HG03520 (cell line): Measurements from ENCODE around the gene PDCD6IP.
"Not testable (repeated sequence)": the region's sequence is repeated elsewhere in the genome, so short reads cannot be mapped to it uniquely, and the experiment has no call there.

Experiments
- ATAC-seq: cut with Tn5 transposase; IDR thresholded peaks from one replicate; pipeline ENCODE4 v1.9.1; 2021; ENCODE audit warnings: mild to moderate bottlenecking, moderate library complexity; ENCODE audit not compliant: unreplicated experiment

The PDCD6IP gene

DNA sequence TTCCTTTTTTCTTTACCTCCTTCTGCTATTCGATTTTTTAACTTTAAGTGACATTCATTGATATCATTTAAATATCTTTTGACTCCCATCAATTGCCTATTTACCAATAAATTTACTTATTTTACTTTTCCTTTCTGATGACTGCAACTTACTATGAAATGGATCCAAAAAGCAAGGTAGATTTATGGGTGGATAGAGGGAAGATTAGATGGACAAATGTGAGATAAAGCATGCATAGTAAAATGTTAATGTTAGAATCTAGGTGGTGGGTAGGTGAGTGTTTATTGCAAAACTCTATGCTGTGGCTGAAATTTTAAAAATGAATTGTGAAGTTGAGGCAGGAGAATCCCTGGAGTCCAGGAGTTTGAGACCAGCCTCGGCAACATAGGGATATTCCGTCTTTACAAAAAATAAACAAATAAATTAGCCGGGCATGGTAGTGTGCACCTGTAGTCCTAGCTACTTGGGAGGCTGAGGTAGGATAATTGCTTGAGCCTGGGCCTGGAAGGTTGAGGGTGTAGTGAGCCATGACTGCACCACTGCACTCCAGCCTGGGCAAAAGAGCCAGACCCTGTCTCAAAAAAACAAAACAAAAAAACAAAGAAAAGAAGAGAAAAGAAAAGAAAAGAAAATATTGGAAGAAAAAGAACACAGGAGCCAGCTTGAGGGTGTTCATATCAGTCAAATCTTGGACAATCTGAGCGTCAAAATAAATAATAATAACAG, 6.1 kb upstream of the PDCD6IP start:
- no peak for ATAC-seq

- no peak for ATAC-seq
Observed at GRCh38 chr3:33795131-33795530, 3.3 kb upstream of the PDCD6IP start.

DNA sequence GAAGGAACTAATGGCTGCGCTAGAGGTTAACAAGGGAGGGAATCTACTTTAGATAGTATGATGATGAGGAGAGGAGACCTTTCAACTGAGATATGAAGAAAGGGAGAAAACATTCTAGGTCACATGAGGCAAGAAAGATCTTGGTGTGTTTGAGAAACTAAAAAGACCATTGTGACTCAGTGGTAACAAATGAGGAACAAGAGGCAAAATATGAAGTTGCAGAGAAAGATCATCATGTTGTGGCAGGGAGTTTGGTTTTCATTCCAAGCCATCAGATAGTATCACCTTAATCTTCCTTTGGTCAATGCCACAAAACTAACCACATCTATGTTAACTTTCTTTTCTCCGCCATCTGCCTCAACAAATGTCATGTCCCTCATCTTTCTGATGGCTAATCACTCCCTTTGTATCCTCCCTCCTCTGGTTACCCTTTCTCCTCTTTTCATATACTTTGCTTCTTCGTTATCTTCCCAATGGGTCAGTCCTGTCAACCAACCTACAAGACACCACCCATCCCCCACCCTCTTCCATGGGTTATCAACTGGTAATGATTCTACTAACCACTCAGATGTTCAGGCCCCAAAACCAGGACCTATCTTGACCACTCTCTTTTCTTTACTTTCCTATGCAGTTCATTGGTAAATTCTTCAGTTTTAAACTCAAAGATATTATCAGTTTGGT, 2.4 kb upstream of the PDCD6IP start:
- ATAC-seq = no peak

GRCh38 chr3:33798113-33798417, 365 bp upstream of the PDCD6IP start:
- ATAC-seq = peak; percentile 56

GRCh38 chr3:33799202-33799551, 747 bp downstream of the PDCD6IP start:
- ATAC-seq = no peak

- no peak for ATAC-seq
Observed at GRCh38 chr3:33803252-33803651, 4.8 kb downstream of the PDCD6IP start.

GRCh38 chr3:33803894-33804526, 5.6 kb downstream of the PDCD6IP start:
- no peak for ATAC-seq

DNA sequence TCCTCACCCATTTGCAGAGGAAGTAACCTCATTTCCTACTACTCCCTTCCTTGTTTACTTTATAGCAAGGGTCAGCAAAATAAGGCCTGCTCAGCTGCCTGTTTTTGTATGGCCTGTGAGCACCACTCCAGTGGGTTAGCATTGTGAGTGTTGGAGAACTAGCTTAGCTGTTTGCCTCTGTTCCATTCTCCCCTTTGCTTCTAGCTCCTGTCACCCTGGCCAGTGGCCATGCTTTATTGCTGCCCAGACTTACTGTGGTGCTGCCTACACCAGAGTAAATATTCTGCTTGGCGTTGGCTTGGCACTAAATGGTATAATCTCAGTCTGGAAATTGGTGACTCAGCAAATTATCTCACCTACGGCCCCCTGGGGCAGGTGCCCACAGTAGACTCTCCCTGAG, 8.8 kb downstream of the PDCD6IP start:
- ATAC-seq = no peak

- ATAC-seq = no peak
Observed at GRCh38 chr3:33808559-33808958, 10.1 kb downstream of the PDCD6IP start.

- no peak for ATAC-seq
Observed at GRCh38 chr3:33810545-33810944, 12.1 kb downstream of the PDCD6IP start.

DNA sequence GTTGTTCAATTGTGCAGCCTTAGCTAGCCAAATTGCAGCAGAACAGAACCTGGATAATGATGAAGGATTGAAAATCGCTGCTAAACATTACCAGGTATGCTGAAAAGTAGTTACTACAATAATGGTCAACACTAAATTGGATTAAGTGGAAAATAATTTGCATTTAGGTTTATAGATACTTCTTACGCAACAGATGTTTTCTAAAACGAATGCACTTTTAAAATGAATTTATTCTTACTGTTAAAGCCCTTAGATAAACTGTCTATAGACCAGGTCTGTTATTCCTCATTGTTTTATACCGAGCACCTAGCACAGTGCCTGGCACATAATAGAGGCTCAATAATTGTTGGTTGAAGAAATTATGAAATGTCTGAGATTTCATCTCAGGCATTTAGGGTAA, 23.6 kb downstream of the PDCD6IP start:
- no peak for ATAC-seq

DNA sequence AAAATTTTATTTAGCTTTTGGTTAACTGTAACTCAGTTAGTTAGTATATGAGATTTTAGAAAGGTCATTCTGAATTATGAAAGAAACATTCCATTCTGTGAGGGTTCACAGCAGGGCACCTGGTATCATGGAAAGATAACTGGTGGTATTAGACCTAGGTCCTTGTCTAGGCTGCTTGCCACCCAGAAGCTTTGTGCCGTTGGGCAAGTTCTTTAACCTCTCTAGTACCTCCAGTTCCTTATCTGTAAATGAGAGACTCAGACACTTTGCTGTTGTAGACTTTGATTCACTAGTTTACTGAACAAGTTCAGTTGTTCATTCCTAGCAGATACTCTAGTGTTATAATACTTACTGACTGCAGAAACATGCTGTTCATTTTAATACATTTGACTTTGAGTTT, 25.4 kb downstream of the PDCD6IP start:
- ATAC-seq = no peak

DNA sequence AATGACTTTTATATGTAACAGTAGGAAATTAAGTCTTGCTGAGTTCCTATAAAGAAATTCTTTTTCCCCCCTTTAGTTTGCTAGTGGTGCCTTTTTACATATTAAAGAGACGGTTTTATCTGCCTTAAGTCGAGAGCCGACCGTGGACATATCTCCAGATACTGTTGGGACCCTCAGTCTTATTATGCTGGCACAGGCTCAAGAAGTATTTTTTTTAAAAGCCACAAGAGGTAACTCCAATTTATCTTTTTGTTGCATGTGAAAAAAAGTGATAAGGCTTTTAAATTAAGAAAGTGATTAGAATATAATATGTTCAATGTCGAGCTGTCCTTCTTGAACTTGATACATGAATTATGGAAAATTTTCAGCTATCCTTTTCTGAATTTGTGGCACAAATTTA, 26.7 kb downstream of the PDCD6IP start:
- ATAC-seq = no peak

DNA sequence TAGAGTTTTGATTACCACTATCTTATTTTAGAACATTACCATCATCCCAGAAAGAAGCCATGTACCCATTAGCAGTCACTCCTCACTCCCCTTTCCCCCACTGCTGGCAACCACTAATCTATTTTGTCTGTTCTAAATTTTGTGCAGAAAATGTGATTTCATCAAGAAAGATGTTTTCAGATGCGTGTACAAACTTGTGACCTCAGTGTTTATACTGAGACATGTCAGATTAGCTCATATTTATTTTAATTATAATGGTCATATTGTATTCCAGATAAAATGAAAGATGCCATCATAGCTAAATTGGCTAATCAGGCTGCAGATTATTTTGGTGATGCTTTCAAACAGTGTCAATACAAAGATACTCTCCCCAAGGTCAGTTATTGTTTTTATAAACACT, 27.8 kb downstream of the PDCD6IP start:
- ATAC-seq = no peak

DNA sequence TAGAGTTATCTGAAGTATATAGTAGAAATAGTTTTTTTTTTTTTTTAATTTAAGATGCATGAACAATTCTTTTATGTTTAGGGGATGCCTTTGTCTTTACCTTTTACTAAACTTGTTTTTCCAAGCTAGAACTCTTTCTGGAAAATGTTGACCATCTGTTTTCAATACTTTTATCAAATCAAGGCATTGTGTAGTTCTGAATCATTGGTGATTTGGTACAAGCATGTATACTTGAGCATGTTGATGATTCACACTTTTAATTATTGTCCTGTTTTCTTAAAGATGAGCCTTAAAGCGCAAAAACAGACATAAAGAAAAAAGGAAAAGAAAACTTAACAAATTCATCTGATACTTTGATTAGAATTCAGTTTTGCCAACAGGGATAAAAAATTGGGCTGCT, 28.3 kb downstream of the PDCD6IP start:
- no peak for ATAC-seq

DNA sequence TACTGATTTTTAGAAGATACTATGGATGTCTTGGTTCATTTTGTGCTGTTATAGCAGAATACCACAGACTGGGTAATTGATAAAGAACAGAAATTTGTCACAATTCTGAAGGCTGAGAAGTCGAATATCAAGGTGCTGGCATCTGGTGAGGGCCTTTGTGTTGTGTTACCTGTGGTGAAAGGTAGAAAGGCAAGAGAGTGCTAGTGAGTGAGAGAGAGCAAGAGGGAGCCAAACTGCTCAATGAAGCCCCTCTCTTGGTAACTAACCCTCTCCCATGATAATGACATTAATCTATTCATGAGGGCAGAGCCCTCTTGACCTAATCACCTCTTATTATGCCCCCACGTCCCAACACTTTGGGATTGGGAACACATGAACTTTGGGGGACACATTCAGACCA, 31.3 kb downstream of the PDCD6IP start:
- ATAC-seq = no peak

DNA sequence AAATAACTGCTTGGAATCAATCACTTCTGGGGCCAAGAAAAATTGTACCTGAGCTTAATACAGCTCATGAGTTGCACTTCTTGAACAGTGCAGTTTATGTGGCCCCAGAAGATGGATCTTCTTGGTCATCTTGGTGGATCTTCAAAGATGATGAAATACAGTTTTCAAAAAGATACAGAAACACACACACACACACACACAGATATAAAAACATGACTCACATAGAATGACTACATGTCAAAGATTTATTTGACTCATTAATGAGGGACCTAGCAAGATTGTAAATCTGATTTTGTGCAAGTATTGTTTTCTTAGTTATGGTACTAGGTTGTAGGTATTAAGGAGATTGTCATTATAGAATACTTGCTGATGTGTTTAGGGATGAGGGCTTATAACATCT, 32.6 kb downstream of the PDCD6IP start:
- no peak for ATAC-seq

- ATAC-seq = no peak
Observed at GRCh38 chr3:33833408-33834095, 35.1 kb downstream of the PDCD6IP start.

DNA sequence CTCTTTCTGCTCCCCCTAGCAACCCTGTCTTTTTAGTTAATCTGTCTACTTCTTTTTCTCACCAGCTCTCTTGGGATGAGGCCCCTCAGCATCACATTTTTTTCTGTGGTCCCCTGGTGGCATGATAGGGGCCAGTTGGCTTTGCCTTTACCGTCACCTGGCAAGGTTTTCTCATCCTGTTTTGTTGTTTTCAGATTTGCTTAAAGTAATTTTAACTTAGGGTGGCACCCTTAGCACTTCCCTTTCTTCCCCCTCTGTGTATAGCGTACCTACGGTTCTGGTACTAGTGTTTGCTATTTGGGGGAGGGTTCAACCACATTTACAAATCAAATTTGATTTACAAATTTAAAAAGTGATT, 35.6 kb downstream of the PDCD6IP start:
- ATAC-seq = no peak

DNA sequence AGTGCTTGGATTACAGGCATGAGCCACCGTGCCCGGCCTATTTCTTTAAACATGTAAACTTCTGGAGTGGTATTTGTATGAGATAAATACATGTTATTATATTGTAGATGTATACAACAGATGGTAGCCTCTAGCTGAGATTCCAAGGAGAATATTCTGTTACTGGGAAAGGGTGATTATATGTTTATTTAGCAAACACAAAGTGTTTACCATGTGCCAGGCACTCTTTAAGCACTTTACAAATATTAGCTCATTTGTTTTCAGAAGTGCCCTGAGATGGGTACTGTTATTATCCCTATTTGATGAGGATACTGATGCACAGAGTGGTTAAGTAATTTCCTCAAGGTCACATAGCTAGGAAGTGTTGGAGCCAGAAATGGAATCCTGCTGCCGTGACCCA, 38.8 kb downstream of the PDCD6IP start:
- not testable (repeated sequence) for ATAC-seq

DNA sequence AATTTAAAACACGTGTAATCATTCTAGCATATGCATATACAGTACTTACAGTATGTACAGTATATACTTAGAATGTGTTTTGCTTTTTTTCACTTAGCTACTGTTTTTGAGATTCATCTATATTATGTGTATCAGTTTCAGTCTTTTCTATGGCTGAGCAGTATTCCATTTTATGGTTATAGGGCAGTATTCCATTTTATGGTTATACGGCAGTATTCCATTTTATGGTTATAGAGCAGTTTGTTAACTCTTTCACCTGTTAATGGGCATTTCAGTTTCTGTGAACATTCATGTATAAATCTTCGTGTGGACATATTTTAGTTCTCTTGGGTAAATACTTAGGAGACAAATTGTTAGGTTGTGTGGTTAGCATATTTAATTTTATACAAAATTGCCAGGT, 40.9 kb downstream of the PDCD6IP start:
- no peak for ATAC-seq

DNA sequence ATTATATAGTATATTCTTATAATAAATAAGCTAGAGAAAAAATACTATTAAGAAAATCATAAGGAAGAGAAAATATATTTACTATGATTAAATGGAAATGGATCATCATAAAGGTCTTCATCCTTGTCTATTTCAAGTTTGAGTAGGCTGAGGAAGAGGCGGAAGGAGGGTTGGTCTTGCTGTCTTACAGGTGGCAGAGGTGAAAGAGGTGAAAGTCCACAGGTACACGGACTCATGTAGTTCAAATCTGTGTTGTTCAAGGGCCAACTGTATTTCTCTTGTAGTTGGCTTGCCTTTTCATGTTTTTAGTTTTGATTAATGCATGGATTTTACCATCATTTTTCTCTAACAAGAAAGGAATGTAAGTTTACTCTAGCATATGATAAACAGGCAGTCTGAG, 41.7 kb downstream of the PDCD6IP start:
- ATAC-seq = no peak
